NK-92 (cell line): ENCODE data around the gene DMD.
"Not testable (repeated sequence)": the region's sequence is repeated elsewhere in the genome, so short reads cannot be mapped to it uniquely, and the experiment has no call there.

Source experiments
- DNase-seq: peaks from one replicate; lab custom pipeline; 2025; ENCODE audit not compliant: unreplicated experiment; lab: John Stamatoyannopoulos, UW

The DMD gene

DNA sequence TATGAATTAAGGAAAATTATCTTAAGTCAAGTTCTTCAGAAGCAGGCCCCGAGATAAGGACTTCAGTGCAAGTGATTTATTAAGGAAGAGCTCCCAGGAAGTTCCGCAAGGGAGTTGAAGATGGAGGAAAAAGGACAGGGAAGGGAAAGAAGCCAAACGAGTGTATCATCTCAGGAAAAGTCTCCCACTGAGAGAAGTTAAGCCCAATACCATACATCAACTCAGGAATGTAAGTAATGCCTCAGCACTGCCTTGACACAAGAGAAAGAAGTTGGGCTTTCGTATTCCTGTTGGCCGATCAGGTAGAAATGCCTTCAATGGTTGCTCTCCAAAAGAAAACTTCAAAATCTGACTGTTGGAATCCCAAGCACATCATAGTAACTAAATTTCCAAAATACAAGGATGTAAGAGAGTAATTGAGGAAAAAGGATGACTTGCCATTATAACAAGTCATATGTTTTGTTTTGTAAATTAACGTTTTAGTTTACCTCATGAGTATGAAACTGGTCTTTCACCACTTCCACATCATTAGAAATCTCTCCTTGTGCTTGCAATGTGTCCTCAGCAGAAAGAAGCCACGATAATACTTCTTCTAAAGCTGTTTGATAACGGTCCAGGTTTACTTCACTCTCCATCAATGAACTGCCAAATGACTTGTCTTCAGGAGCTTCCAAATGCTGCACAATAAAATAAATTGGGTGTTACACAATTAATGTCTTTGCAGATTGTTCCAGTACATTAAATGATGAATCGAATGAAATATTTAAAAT, 566.7 kb downstream of the DMD start:
- no peak for DNase-seq

GRCh38 chrX:32642283-32642682, 569.1 kb downstream of the DMD start:
- DNase-seq: no peak

DNA sequence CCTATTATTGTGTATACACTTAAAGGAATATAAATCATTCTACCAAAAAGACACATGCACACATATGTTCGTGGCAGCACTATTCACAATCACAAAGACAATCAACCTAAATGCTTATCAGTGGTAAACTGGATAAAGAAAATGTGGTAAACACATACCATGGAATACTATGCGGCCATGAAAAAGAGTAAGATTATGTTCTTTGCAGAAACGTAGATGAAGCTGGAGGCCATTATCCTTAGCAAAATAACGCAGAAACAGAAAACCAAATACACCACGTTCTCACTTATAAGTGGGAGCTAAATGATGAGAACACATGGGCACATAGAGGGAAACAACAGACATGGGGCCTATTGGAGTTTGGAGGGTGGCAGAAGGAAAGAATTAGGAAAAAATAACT, 593.2 kb downstream of the DMD start:
- no peak for DNase-seq

DNA sequence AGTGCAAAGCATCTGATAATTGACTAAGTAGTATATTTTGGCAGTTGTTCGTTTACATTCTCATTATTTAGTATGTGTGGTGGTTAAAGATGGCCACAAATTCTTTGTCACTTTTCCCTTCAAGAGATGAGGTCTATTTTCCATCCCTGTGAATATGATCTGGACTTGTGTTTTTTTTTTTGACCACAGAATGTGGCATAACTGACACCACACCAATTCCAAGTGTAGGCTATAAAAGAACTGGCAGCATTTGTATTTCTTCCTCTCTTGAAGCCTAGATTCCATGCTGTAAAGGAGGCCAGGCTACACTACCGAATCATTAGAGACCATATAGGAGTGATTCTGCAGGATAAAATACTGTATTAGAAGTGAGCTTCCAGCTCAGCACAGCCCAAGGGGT, 596.6 kb downstream of the DMD start:
- no peak for DNase-seq

DNA sequence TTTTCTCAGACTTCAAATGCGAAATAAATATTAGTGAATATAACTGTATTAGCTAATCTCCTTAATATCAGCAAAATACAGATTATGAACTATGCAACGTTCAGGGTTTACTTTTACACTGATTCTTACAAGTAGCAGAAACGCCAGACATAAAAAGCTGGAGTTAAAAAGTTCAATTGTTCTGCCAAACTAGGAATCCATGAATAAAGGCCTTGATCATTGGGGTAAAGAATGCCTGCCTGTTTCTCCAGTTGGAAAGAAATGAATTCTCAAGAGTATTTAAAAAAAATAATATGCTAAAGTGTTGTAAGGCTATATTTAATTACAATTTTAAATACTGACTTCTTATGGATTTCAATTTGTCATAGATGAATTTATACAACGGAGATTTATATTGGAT, 612.2 kb downstream of the DMD start:
- no peak for DNase-seq

DNA sequence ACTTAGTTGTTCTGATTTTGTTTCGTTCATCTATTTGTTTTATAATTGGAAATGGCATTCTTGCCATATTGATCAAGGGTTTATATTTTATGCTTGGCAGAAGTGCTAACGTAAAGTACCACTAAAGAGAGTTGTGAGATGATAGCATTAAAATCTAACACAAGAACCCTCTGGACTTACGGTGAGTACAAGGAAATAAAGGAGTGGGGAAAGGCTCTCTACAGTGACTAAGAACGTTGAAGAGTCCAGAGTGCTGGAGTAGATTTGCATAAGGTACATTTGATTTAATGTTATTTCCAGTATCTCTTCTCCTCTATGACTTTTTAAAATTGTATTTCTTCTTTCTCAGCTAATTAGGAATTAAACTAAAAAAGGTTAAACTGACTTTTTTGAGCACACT, 612.6 kb downstream of the DMD start:
- DNase-seq: no peak

DNA sequence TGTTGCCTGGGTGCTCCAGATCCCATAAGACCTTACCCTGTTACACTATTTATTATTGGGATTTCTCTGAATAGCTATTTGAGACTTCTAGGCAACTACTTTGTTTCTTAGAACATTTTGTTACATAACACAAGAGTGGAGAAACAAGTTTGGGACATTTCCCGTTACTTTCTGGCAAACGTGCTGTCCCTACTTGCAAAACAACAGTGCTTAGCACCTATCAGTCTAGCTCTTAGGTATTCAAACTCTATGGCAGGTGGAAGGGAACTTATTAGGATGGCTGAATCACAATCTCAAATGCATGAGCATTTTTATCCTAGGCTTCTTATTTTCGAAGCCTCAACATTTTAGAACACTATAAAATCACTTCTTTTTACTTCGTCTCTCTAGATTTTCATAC, 613.6 kb downstream of the DMD start:
- no peak for DNase-seq

DNA sequence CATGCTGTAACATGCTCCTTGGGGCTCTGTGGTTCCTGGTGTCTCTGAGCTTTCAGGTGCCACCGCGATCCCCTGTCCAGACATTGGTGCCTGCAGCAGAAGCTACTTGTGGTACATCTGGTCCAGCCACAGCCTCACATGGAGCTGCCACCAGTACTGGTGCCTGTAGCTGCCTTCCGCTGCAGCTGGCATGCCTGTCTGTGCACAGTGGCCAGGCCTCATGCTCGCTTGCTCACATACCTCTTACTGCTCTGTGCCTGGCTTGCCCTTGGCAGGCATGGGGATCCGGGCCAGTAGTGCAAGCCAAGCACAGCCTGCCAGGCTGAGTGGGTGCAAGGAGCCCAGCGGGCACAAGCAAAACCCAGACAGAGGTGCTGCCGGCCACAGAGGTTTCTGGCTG, 618.6 kb downstream of the DMD start:
- no peak for DNase-seq

DNA sequence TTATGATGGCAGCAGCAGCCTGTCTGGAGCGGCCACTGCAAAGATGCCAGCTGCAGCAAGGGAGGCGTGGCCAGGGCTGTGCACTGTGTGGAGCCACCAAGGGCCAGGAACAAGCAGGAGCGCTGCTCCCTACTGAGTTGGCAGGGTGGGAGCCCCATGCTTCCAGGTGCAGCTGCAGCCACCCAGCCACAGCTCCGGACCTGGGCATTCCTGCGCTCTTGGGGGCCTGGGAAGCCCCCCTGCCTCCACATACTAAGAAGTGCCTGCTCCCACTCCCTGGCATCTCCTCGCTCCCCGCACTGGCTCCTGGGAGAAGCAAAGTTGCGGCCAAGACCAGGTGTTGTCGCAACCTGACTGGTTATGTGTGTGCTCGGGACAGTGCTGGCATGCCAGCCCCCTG, 619.8 kb downstream of the DMD start:
- DNase-seq: no peak

GRCh38 chrX:32582729-32583128, 628.6 kb downstream of the DMD start:
- no peak for DNase-seq

DNA sequence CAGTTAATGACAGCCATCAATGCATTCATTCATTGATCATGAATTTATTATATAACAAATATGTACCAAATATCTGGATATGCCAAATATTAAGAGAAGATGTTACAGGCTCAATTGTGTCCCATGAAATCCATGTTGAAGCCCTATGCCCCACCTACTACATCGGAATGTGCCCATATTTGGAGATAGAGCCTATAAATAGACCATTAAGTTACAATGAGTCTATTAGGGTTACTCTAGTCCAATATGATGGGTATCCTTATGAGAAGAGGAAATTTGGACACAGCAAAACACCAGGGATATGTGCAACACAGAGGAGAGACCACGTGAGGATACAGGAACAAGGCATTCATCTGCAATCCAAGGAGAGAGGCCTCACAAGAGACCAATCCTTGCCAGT, 634.5 kb downstream of the DMD start:
- DNase-seq: no peak

DNA sequence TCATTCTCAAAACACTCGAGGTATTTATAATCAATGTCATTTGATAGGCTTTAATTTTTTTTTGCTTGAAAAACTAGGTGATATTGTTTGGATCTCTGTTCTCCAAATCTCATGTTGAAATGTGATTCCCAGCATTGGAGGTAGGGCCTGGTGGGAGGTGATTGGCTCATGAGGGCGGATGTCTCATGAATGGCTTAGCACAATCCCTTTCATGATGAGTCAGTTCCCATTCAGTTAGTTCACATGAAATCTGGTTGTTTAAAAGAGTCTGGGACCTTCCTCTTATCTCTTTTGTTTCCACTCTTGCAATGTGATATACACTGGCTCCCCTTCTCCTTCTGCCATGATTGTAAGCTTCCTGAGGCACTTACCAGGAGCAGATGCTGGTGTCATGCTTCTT, 638.7 kb downstream of the DMD start:
- no peak for DNase-seq

- no peak for DNase-seq
These were observed 639.8 kb downstream of the DMD start for GRCh38 chrX:32571579-32571978.

DNA sequence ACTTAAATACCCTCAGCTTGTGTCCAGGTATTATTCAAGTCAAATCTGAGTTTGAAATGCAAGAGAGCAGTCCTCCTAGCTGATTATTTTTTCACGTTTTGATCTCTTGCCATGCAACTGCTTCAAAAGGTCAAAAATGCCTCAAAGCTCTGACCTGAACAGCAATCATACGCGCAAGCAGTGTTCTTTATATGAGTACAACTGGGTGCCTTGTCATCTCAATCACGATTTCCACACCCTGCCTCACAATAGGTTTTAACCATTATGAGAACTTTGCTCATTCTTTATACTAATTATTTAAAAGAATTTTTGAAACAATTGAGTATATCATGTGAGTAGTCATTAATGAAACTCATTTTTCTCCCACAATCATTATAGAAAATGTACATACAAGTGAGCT, 649.1 kb downstream of the DMD start:
- DNase-seq: no peak

GRCh38 chrX:32545101-32545500, 666.2 kb downstream of the DMD start:
- no peak for DNase-seq

- no peak for DNase-seq
These were observed 672.8 kb downstream of the DMD start for GRCh38 chrX:32538554-32538953.

DNA sequence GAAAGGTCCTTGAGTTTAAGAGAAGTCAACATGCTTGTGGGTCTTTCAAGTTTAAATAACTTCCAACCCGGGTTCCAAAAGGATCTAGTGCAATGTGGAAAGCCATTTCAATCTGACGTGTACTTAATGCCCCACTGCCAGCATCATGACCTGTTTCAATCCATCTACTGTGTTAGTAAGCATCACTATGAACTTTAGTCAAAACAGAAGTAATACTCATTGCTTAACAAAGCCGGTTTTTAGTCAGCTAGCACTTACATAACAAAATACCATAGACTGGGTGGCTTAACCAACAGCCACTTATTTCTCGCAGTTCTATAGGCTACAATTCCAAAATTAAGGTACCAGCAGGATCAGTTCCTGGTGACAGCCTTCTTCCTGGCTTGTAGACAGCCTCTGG, 677.5 kb downstream of the DMD start:
- DNase-seq: no peak

GRCh38 chrX:32532262-32532661, 679.1 kb downstream of the DMD start:
- no peak for DNase-seq

DNA sequence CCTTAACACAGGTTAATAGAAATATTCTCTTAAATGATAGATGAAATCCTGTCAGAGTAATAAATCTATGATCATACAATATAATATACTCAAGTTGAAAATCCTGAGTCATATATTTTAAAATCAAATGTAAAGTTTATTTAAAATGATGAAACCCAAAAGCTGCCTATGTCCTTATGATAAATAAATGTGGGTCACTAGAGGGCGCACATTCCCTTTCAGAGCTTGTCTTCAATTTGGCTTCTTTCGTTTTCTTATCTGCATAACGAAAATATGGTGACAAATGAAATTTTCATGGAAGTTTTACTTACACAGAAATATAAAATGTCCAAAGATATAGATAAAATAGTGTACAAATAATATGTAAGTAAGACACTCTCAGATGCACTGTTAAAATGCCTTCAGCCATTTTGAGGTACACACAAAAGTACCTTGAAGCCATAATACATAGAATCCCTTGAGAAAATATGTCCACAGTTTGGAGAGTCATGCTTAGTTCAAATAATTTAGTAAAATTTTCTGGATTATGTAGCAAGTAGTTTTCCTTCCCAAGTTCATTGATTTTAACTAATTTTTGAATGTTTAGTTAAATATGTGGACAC, 680.4 kb downstream of the DMD start:
- no peak for DNase-seq

- not testable (repeated sequence) for DNase-seq
These were observed 682.9 kb downstream of the DMD start for GRCh38 chrX:32528451-32528850.

GRCh38 chrX:32525234-32525633, 686.1 kb downstream of the DMD start:
- no peak for DNase-seq

GRCh38 chrX:32524385-32524784, 687.0 kb downstream of the DMD start:
- DNase-seq: no peak

- no peak for DNase-seq
These were observed 690.6 kb downstream of the DMD start for GRCh38 chrX:32520789-32521188.
